Heart left ventricle (tissue), 13 donors: ENCODE results near the gene KCNMB2.

Experiments used
- POLR2A ChIP-seq, 2 donors: fragments of 450-650 bp; IDR thresholded peaks; one replicate each; pipeline ENCODE4 v1.6.1; 2017; ENCODE audit warnings: antibody characterized with exemption in 2 of 2, mild to moderate bottlenecking in 2 of 2, moderate library complexity in 2 of 2
- TF ChIP-seq, protein P1 (sequence below), 12 donors: fragments of 200-600 bp; sonication (generic) in 4 of 12; IDR thresholded peaks; one replicate each; pipeline versions ENCODE4 v1.5.0 to v1.8.0; 2018 to 2022; ENCODE audit warnings: antibody characterized with exemption in 12 of 12, mild to moderate bottlenecking in 5 of 12
- donor health status: ischemic (EF 13 %, LVEDD 7.1; RV severe dilation, severe dysfunction).
- donor health status: DM: no; HTN: yes; CAD: no.
- donor health status: DM: no; HTN: no; CAD: no.
- donor health status: ischemic (EF 25% LVEDD 6.9; RV normal size, moderate dysfunction).
- donor health status: ischemic (EF 25% LVEDD 5.7; RV mildly dilated, moderate dysfunction).
- donor health status: ischemic (EF 35%, LVEDD 5.7; RV mildly dilated, moderate dysfunction).
- donor health status: nonischemic (EF 11% LVEDD 7.7; RV severe dilation, severe dysfunction).
- donor health status: DM: yes; HTN: yes; CAD: no.
- donor health status: PGD.
- donor health status: ischemic (EF 29% LVEDD 5.4; RV normal size, mild dysfunction).
- donor health status: nonischemic (EF 23%, LVEDD 6.1; RV moderate dilation, normal function).

- TF ChIP-seq, protein P1, sequence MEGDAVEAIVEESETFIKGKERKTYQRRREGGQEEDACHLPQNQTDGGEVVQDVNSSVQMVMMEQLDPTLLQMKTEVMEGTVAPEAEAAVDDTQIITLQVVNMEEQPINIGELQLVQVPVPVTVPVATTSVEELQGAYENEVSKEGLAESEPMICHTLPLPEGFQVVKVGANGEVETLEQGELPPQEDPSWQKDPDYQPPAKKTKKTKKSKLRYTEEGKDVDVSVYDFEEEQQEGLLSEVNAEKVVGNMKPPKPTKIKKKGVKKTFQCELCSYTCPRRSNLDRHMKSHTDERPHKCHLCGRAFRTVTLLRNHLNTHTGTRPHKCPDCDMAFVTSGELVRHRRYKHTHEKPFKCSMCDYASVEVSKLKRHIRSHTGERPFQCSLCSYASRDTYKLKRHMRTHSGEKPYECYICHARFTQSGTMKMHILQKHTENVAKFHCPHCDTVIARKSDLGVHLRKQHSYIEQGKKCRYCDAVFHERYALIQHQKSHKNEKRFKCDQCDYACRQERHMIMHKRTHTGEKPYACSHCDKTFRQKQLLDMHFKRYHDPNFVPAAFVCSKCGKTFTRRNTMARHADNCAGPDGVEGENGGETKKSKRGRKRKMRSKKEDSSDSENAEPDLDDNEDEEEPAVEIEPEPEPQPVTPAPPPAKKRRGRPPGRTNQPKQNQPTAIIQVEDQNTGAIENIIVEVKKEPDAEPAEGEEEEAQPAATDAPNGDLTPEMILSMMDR (IDR thresholded peaks at IDR 0.05): no peak
- TF ChIP-seq POLR2A (IDR thresholded peaks at IDR 0.05): no peak
These were observed 313.1 kb downstream of the KCNMB2 start for GRCh38 chr3:178849199-178849910.
